ENCODE data around the gene TCF4.

GRCh38 chr18:55421615-55422419, 166.2 kb downstream of the TCF4 start:
- no peak for TF ChIP-seq CTCF (conservative IDR thresholded peaks at IDR 0.05; ENCODE audit: low read length)
- TF ChIP-seq EZH2phosphoT487 (IDR thresholded peaks at IDR 0.05; ENCODE audit: borderline replicate concordance, low read depth, low read length), result no peak

Measured in OCI-LY7 (cell line).